Mesenchymal stem cell (in vitro differentiated cells and primary cell): Measurements from ENCODE around the gene ARL11.
"Not testable (repeated sequence)": the region's sequence is repeated elsewhere in the genome, so short reads cannot be mapped to it uniquely, and the experiment has no call there.

Experiments
- DNase-seq: peaks from one replicate; pipeline ENCODE4 v3.0.0-alpha.2; 2013
- H2AFZ ChIP-seq: one replicate; pipeline ENCODE4 v1.6.1; 2013; ENCODE audit warnings: low read depth, mild to moderate bottlenecking, control low read depth, inconsistent platforms, low read length, moderate library complexity
- H2AK5ac ChIP-seq: 2 replicates; pipeline ENCODE4 v1.6.1; 2013; ENCODE audit warnings: low read length, moderate library complexity, mild to moderate bottlenecking, inconsistent platforms; ENCODE audit not compliant: severe bottlenecking
- H2BK120ac ChIP-seq: one replicate; pipeline ENCODE4 v1.6.1; 2013; ENCODE audit warnings: low read depth, mild to moderate bottlenecking, inconsistent platforms, low read length, moderate library complexity
- H2BK12ac ChIP-seq, 2 experiments: one replicate each; pipeline ENCODE4 v1.6.1; 2013; ENCODE audit warnings: inconsistent platforms in 2 of 2, low read length in 2 of 2, mild to moderate bottlenecking in 2 of 2, moderate library complexity in 2 of 2, control low read depth in 1 of 2
- H2BK15ac ChIP-seq: one replicate; pipeline ENCODE4 v1.6.1; 2013; ENCODE audit warnings: mild to moderate bottlenecking, low read depth, inconsistent platforms; ENCODE audit not compliant: poor library complexity, severe bottlenecking
- H2BK5ac ChIP-seq: 2 replicates; pipeline ENCODE4 v1.6.1; 2013; ENCODE audit warnings: low read depth, mild to moderate bottlenecking, low read length, control low read depth, inconsistent platforms; ENCODE audit not compliant: poor library complexity, severe bottlenecking
- H3K14ac ChIP-seq, 2 experiments: one replicate each; pipeline ENCODE4 v1.6.1; 2013; ENCODE audit warnings: inconsistent platforms in 2 of 2, low read length in 2 of 2, control low read depth in 1 of 2, mild to moderate bottlenecking in 1 of 2, moderate library complexity in 1 of 2
- H3K18ac ChIP-seq, 2 experiments: one replicate each; pipeline ENCODE4 v1.6.1; 2013; ENCODE audit warnings: inconsistent platforms in 2 of 2, low read length in 2 of 2, control low read depth in 1 of 2, low read depth in 1 of 2, mild to moderate bottlenecking in 1 of 2
- H3K23ac ChIP-seq, 2 experiments: one replicate each; pipeline ENCODE4 v1.6.1; 2013; ENCODE audit warnings: inconsistent platforms in 2 of 2, low read length in 2 of 2, mild to moderate bottlenecking in 2 of 2, moderate library complexity in 2 of 2, control low read depth in 1 of 2
- H3K27ac ChIP-seq: 2 replicates; pipeline ENCODE4 v1.5.1; 2013; ENCODE audit warnings: mild to moderate bottlenecking, moderate library complexity, low read length, control low read depth, inconsistent platforms; ENCODE audit not compliant: poor library complexity, severe bottlenecking
- H3K27me3 ChIP-seq, 2 experiments: 2 replicates each; pipeline versions ENCODE4 v1.6.1 to v1.7.0; 2013; ENCODE audit warnings: low read length in 2 of 2, mild to moderate bottlenecking in 2 of 2, moderate library complexity in 2 of 2, control low read depth in 1 of 2, inconsistent platforms in 1 of 2; ENCODE audit not compliant: control insufficient read depth in 1 of 2, insufficient read depth in 1 of 2
- H3K36me3 ChIP-seq, 2 experiments: 2 replicates each; pipeline versions ENCODE4 v1.6.1 to v1.7.0; 2013; ENCODE audit warnings: low read length in 2 of 2, control low read depth in 1 of 2, inconsistent platforms in 1 of 2, low read depth in 1 of 2, mild to moderate bottlenecking in 1 of 2; ENCODE audit not compliant: insufficient read depth in 2 of 2, control insufficient read depth in 1 of 2
- H3K4ac ChIP-seq, 2 experiments: one replicate each; pipeline ENCODE4 v1.6.1; 2013; ENCODE audit warnings: inconsistent platforms in 2 of 2, low read length in 2 of 2, mild to moderate bottlenecking in 2 of 2, moderate library complexity in 2 of 2, control low read depth in 1 of 2, low read depth in 1 of 2
- H3K4me1 ChIP-seq: 2 replicates; pipeline ENCODE4 v1.6.1; 2013; ENCODE audit warnings: low read depth, low read length, control low read depth; ENCODE audit not compliant: control insufficient read depth, insufficient read depth
- H3K4me2 ChIP-seq: 2 replicates; pipeline ENCODE4 v1.6.1; 2013; ENCODE audit warnings: low read length, mild to moderate bottlenecking, inconsistent platforms; ENCODE audit not compliant: poor library complexity, severe bottlenecking
- H3K4me3 ChIP-seq, 2 experiments: 2 replicates each; pipeline versions ENCODE4 v1.5.1 to v1.7.0; 2013; ENCODE audit warnings: low read length in 2 of 2, mild to moderate bottlenecking in 2 of 2, control low read depth in 1 of 2, low read depth in 1 of 2; ENCODE audit not compliant: insufficient read depth in 1 of 2
- H3K79me1 ChIP-seq: replicated peaks from 2 replicates; pipeline ENCODE4 v1.6.1; 2013; ENCODE audit warnings: mild to moderate bottlenecking, control low read depth, low read length, inconsistent platforms; ENCODE audit not compliant: poor library complexity, severe bottlenecking
- H3K9ac ChIP-seq: 2 replicates; pipeline ENCODE4 v1.7.0; 2013; ENCODE audit warnings: mild to moderate bottlenecking, low read length, moderate library complexity
- H3K9me3 ChIP-seq: 2 replicates; pipeline ENCODE4 v1.7.0; 2013; ENCODE audit warnings: mild to moderate bottlenecking, low read length; ENCODE audit not compliant: control insufficient read depth
- H4K8ac ChIP-seq: one replicate; pipeline ENCODE4 v1.6.1; 2013; ENCODE audit warnings: inconsistent platforms, mild to moderate bottlenecking, low read length, moderate library complexity
- H4K91ac ChIP-seq: one replicate; pipeline ENCODE4 v1.6.1; 2013; ENCODE audit warnings: mild to moderate bottlenecking, low read length, inconsistent platforms
- WGBS: methylation state at CpG from one replicate; pipeline ENCODE4 v1.1.7; 2013; ENCODE audit warnings: mixed read lengths; 5-methylcytosine and 5-hydroxymethylcytosine counted together

Gene ARL11

GRCh38 chr13:49607761-49608160 lies 20.5 kb upstream of the ARL11 start:
- Histone ChIP-seq H4K91ac (no peak overlapping the region), H3K79me1 (no peaks in the 10 kb centered on the region), H3K27me3 (no peaks in the 10 kb centered on the region), H3K4me1 (peaks cover 3% of the 10 kb centered on the region), H3K9ac (no peak overlapping the region), H2BK120ac (no peak overlapping the region), H3K4me2 (no peak overlapping the region), H3K4ac (no peak overlapping the region), H2BK15ac (no peak overlapping the region), H3K4me3 (no peak overlapping the region), H2AFZ (no peak overlapping the region), H2AK5ac (no peak overlapping the region), H2BK12ac (no peak overlapping the region), H3K18ac (no peak overlapping the region), H3K9me3 (peaks cover 4% of the 10 kb centered on the region), H3K36me3 (no peaks in the 10 kb centered on the region), H3K14ac (no peak overlapping the region), H3K23ac (no peak overlapping the region), H3K27ac (no peak overlapping the region), H4K8ac (no peak overlapping the region), H2BK5ac (no peak overlapping the region)
- DNase-seq: no peak
- 82% methylated on average over 1 of the region's 5 CpGs for WGBS

DNA sequence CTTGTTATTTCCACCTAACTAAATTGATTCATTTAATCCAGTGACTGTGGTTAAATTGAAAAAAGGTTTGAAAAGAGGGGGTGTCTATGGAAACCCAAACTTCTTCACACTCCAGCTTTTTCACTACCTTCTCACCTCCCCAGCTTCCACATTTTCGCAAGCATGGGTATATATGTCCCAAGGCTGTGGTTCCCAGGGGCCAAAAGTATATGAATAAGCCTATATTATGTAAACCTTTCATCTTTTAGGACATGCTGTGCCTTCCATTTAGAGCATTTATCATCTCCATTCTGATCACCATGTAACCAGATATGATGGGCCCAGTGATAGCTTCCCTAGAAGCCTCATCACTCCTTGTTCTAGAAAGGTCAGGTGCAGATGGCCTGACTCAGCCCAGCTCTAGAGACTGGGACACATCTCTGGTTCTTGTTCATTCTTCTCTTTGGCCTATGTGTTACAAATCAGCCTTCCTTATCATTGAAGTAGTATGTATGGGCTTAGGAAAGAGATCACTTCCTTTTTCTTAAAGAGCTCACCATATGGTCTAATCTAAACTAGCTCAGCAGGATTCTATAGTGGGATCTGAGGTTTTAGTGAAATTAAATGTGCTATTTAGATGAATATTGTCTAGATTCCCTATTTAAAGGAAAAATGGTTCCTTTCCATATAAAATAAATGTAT lies 19.5 kb upstream of the ARL11 start:
- no peak overlapping the region for H3K4me3 ChIP-seq
- no peak overlapping the region for H2BK12ac ChIP-seq
- H3K9ac ChIP-seq: no peak overlapping the region
- no peak overlapping the region for H2AFZ ChIP-seq
- no peaks in the 10 kb centered on the region for H3K27me3 ChIP-seq
- no peak overlapping the region for H2BK120ac ChIP-seq
- 67% methylated on average over 1 of the region's 1 CpG for WGBS
- H3K36me3 ChIP-seq: no peaks in the 10 kb centered on the region
- H2AK5ac ChIP-seq: no peak overlapping the region
- H3K79me1 ChIP-seq: no peaks in the 10 kb centered on the region
- DNase-seq: no peak
- no peak overlapping the region for H3K23ac ChIP-seq
- no peak overlapping the region for H3K18ac ChIP-seq
- H3K4ac ChIP-seq: no peak overlapping the region
- no peak overlapping the region for H4K91ac ChIP-seq
- H2BK15ac ChIP-seq: no peak overlapping the region
- H4K8ac ChIP-seq: no peak overlapping the region
- H3K9me3 ChIP-seq: peaks cover 4% of the 10 kb centered on the region
- H3K14ac ChIP-seq: no peak overlapping the region
- no peak overlapping the region for H3K27ac ChIP-seq
- H3K4me2 ChIP-seq: no peak overlapping the region
- no peak overlapping the region for H2BK5ac ChIP-seq
- peaks cover 3% of the 10 kb centered on the region for H3K4me1 ChIP-seq

DNA sequence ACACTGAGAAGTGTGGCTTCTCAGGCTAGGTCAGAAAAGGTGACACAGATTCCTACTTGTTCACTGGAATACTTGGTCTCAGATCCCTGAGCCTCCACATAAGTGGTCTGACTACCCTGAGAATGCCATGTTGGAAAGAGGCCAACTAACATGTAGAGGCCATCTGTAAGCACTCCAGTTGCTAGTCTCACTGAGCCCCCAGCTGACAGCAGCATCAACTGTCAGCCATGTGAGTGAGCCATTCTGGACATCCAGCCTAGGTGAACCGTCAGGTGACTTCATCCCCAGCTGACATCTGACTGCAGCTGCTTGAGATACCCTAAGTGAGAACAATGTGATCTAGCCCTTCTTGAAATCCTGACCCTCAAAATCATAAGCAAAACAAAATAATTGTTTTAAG lies 18.1 kb upstream of the ARL11 start:
- no peak overlapping the region for H4K91ac ChIP-seq
- H2BK15ac ChIP-seq: no peak overlapping the region
- no peak overlapping the region for H3K4me2 ChIP-seq
- H2AFZ ChIP-seq: no peak overlapping the region
- no peak overlapping the region for H2BK5ac ChIP-seq
- DNase-seq: no peak
- H3K9me3 ChIP-seq: peaks cover 4% of the 10 kb centered on the region
- peak overlapping the region in 1 of 2 experiments; percentile 34 for H3K18ac ChIP-seq
- H3K36me3 ChIP-seq: no peaks in the 10 kb centered on the region
- H2AK5ac ChIP-seq: no peak overlapping the region
- 57% methylated on average over 1 of the region's 1 CpG for WGBS
- no peaks in the 10 kb centered on the region for H3K27me3 ChIP-seq
- peak overlapping the region in 1 of 2 experiments; percentile 41 for H3K4ac ChIP-seq
- H4K8ac ChIP-seq: no peak overlapping the region
- H3K79me1 ChIP-seq: no peaks in the 10 kb centered on the region
- H2BK12ac ChIP-seq: no peak overlapping the region
- H3K4me1 ChIP-seq: peaks cover 3% of the 10 kb centered on the region
- H3K14ac ChIP-seq: no peak overlapping the region
- H3K4me3 ChIP-seq: no peak overlapping the region
- no peak overlapping the region for H2BK120ac ChIP-seq
- no peak overlapping the region for H3K9ac ChIP-seq
- H3K23ac ChIP-seq: no peak overlapping the region
- H3K27ac ChIP-seq: no peak overlapping the region

- H2BK12ac ChIP-seq, DNase-seq, H3K9me3 ChIP-seq, H3K4ac ChIP-seq, H3K14ac ChIP-seq, H2BK120ac ChIP-seq, H3K4me2 ChIP-seq, H3K9ac ChIP-seq, H3K18ac ChIP-seq, H2AFZ ChIP-seq, H3K4me3 ChIP-seq, H3K79me1 ChIP-seq, H2BK15ac ChIP-seq, H2AK5ac ChIP-seq, H2BK5ac ChIP-seq, H3K27ac ChIP-seq, H4K8ac ChIP-seq, H3K4me1 ChIP-seq, H3K27me3 ChIP-seq, H4K91ac ChIP-seq, H3K36me3 ChIP-seq, H3K23ac ChIP-seq: not testable (repeated sequence)
- WGBS: 96% methylated on average over 3 of the region's 3 CpGs
Observed at GRCh38 chr13:49612042-49612441, 16.3 kb upstream of the ARL11 start.
